Neuronal stem cell (in vitro differentiated cells): Measurements from ENCODE around the gene SYT15.

Source experiments
- DNase-seq: peaks from one replicate; pipeline ENCODE4 v3.0.0-alpha.2; 2013; ENCODE audit warnings: low spot score
- H2AFZ ChIP-seq: one replicate; pipeline ENCODE4 v1.6.1; 2013; ENCODE audit warnings: mild to moderate bottlenecking, low read length, inconsistent platforms
- H2AK5ac ChIP-seq: 2 replicates; pipeline ENCODE4 v1.6.1; 2013; ENCODE audit warnings: low read depth, mild to moderate bottlenecking, inconsistent platforms, low read length, moderate library complexity, mixed read lengths
- H2BK120ac ChIP-seq: 2 replicates; pipeline ENCODE4 v1.6.1; 2013; ENCODE audit warnings: low read depth, mild to moderate bottlenecking, inconsistent platforms, low read length, moderate library complexity, mixed read lengths
- H2BK12ac ChIP-seq: one replicate; pipeline ENCODE4 v1.6.1; 2013; ENCODE audit warnings: low read length, inconsistent platforms
- H2BK15ac ChIP-seq: 2 replicates; pipeline ENCODE4 v1.6.1; 2013; ENCODE audit warnings: mild to moderate bottlenecking, low read length, inconsistent platforms, mixed read lengths
- H2BK5ac ChIP-seq: one replicate; pipeline ENCODE4 v1.6.1; 2013; ENCODE audit warnings: inconsistent platforms, mild to moderate bottlenecking, low read length, moderate library complexity
- H3K14ac ChIP-seq: one replicate; pipeline ENCODE4 v1.6.1; 2013; ENCODE audit warnings: low read length, inconsistent platforms
- H3K18ac ChIP-seq: 2 replicates; pipeline ENCODE4 v1.6.1; 2013; ENCODE audit warnings: low read length, inconsistent platforms
- H3K23ac ChIP-seq: 2 replicates; pipeline ENCODE4 v1.6.1; 2013; ENCODE audit warnings: low read depth, mild to moderate bottlenecking, mixed read lengths, low read length, inconsistent platforms; ENCODE audit not compliant: poor library complexity
- H3K27ac ChIP-seq: replicated peaks from 3 replicates; pipeline ENCODE4 v1.5.1; 2013; ENCODE audit warnings: low read length, inconsistent platforms
- H3K27me3 ChIP-seq, 3 experiments: 2 replicates each; pipeline ENCODE4 v1.6.1; 2013; ENCODE audit warnings: low read length in 3 of 3, mild to moderate bottlenecking in 2 of 3, inconsistent platforms in 1 of 3, low read depth in 1 of 3, mixed read lengths in 1 of 3, moderate library complexity in 1 of 3; ENCODE audit not compliant: control insufficient read depth in 3 of 3, insufficient read depth in 3 of 3
- H3K36me3 ChIP-seq, 2 donors: replicated peaks in 1 of 2; 2 replicates each; pipeline ENCODE4 v1.6.1; 2013; ENCODE audit warnings: low read length in 2 of 2; ENCODE audit not compliant: control insufficient read depth in 2 of 2, insufficient read depth in 2 of 2
- H3K4ac ChIP-seq: 2 replicates; pipeline ENCODE4 v1.6.1; 2013; ENCODE audit warnings: inconsistent platforms, mild to moderate bottlenecking, low read length, moderate library complexity
- H3K4me1 ChIP-seq, 2 donors: 1 replicate in 1 of 2; 2 replicates in 1 of 2; pipeline ENCODE4 v1.6.1; 2013; ENCODE audit warnings: low read length in 2 of 2, low read depth in 1 of 2; ENCODE audit not compliant: control insufficient read depth in 2 of 2, insufficient read depth in 1 of 2
- H3K4me2 ChIP-seq: one replicate; pipeline ENCODE4 v1.6.1; 2013; ENCODE audit warnings: mild to moderate bottlenecking, low read length, inconsistent platforms; ENCODE audit not compliant: insufficient read depth, poor library complexity, severe bottlenecking
- H3K4me3 ChIP-seq, 2 donors: 2 replicates each; pipeline ENCODE4 v1.5.1; 2013; ENCODE audit warnings: low read length in 2 of 2, mild to moderate bottlenecking in 2 of 2, inconsistent platforms in 1 of 2, moderate library complexity in 1 of 2
- H3K79me1 ChIP-seq: one replicate; pipeline ENCODE4 v1.6.1; 2013; ENCODE audit warnings: low read depth, mild to moderate bottlenecking, inconsistent platforms, low read length, moderate library complexity
- H3K9ac ChIP-seq: one replicate; pipeline ENCODE4 v1.6.1; 2013; ENCODE audit warnings: mild to moderate bottlenecking, low read depth, low read length, inconsistent platforms; ENCODE audit not compliant: poor library complexity
- H3K9me3 ChIP-seq, 2 donors: replicated peaks in 1 of 2; 2 replicates each; pipeline versions ENCODE3 to v1.6.1; 2013; ENCODE audit warnings: low read length in 2 of 2, mild to moderate bottlenecking in 2 of 2, inconsistent platforms in 1 of 2, low read depth in 1 of 2, mixed read lengths in 1 of 2, moderate library complexity in 1 of 2; ENCODE audit not compliant: control insufficient read depth in 2 of 2, insufficient read depth in 1 of 2
- H4K8ac ChIP-seq: one replicate; pipeline ENCODE4 v1.6.1; 2013; ENCODE audit warnings: low read depth, mild to moderate bottlenecking, inconsistent platforms, low read length, moderate library complexity
- H4K91ac ChIP-seq: one replicate; pipeline ENCODE4 v1.6.1; 2013; ENCODE audit warnings: low read length, low read depth, mild to moderate bottlenecking, inconsistent platforms; ENCODE audit not compliant: poor library complexity
- WGBS, 2 donors: extraction: QIAGEN DNeasy Blood & Tissue Kit; methylation state at CpG; one replicate each; pipeline ENCODE4 v1.1.7; 2013; ENCODE audit warnings: missing lambda C conversion rate in 2 of 2, mixed read lengths in 1 of 2; ENCODE audit not compliant: insufficient read length in 2 of 2, insufficient replicate concordance in 1 of 2; ENCODE audit errors: extremely low coverage in 2 of 2; 5-methylcytosine and 5-hydroxymethylcytosine counted together

The SYT15 gene

GRCh38 chr10:46556515-46557318 is 22.2 kb upstream of the SYT15 start, which contains the start of gene GPRIN2:
Gene GPRIN2 (minus strand): TSS chr10:46556658. CDS start chr10:46550736, 5,922 bp downstream.
- H3K27me3 ChIP-seq: peaks cover 0 to 87% (median 14%) of the 10 kb centered on the region in 3 experiments
- peak within 1 kb of the TSS; percentile 42 for H2BK5ac ChIP-seq

GRCh38 chr10:46557319-46558121 is 21.4 kb upstream of the SYT15 start:
- Histone ChIP-seq H3K18ac (peak overlapping the region; percentile 36), H2BK12ac (peak overlapping the region; percentile 36), H3K4ac (peak overlapping the region; percentile 47), H2BK15ac (peak overlapping the region; percentile 90), H3K4me1 (peaks cover 2 to 18% of the 10 kb centered on the region in 2 donors), H3K9me3 (peaks cover 0 to 4% of the 10 kb centered on the region in 2 donors), H3K23ac (peak overlapping the region; percentile 46), H2AFZ (peak overlapping the region; percentile 91), H3K36me3 (peaks cover 0 to 2% of the 10 kb centered on the region in 2 donors), H3K27me3 (peaks cover 0 to 79% (median 14%) of the 10 kb centered on the region in 3 experiments), H4K8ac (peak overlapping the region; percentile 87), H2AK5ac (peak overlapping the region; percentile 90), H4K91ac (peak overlapping the region; percentile 73), H3K9ac (no peak overlapping the region), H2BK120ac (peak overlapping the region; percentile 7), H3K4me2 (peak overlapping the region; percentile 100), H3K14ac (peak overlapping the region; percentile 61), H3K27ac (no peak overlapping the region), H3K79me1 (no peaks in the 10 kb centered on the region), H3K4me3 (peak overlapping the region in 1 of 2 donors; percentile 7), H2BK5ac (peak overlapping the region; percentile 18)
- no CpG with 5 or more reads among the region's 33 CpGs for WGBS, 2 donors
- no peak for DNase-seq

More at GRCh38 chr10:46556515-46557318, 22.2 kb upstream of the SYT15 start, which contains the start of gene GPRIN2:
- H2BK15ac ChIP-seq: peak within 1 kb of the TSS; percentile 90
- H3K27ac ChIP-seq: no peak within 1 kb of the TSS
- H4K8ac ChIP-seq: peak within 1 kb of the TSS; percentile 87
- H2AK5ac ChIP-seq: peak within 1 kb of the TSS; percentile 90
- DNase-seq: peak; percentile 69
- H2BK120ac ChIP-seq: peak within 1 kb of the TSS; percentile 20
- H3K18ac ChIP-seq: peak within 1 kb of the TSS; percentile 92
- peak within 1 kb of the TSS; percentile 57 for H3K23ac ChIP-seq
- no peaks in the 10 kb centered on the region for H3K79me1 ChIP-seq
- WGBS, 2 donors: no CpG with 5 or more reads among the region's 74 CpGs
- peaks cover 0 to 4% of the 10 kb centered on the region in 2 donors for H3K9me3 ChIP-seq
- peak within 1 kb of the TSS; percentile 100 for H3K4me2 ChIP-seq
- H3K36me3 ChIP-seq: peaks cover 0 to 8% of the 10 kb centered on the region in 2 donors
- H4K91ac ChIP-seq: peak within 1 kb of the TSS; percentile 73
- H3K9ac ChIP-seq: peak within 1 kb of the TSS; percentile 93
- peak within 1 kb of the TSS; percentile 91 for H2AFZ ChIP-seq
- peak within 1 kb of the TSS; percentile 27 to 84 for H3K4me3 ChIP-seq
- H3K4ac ChIP-seq: peak within 1 kb of the TSS; percentile 47
- H3K14ac ChIP-seq: peak within 1 kb of the TSS; percentile 61
- peak within 1 kb of the TSS; percentile 14 for H2BK12ac ChIP-seq
- peaks cover 2 to 20% of the 10 kb centered on the region in 2 donors for H3K4me1 ChIP-seq

- H3K4me3 ChIP-seq: no peak overlapping the region
- H2BK120ac ChIP-seq: no peak overlapping the region
- H3K4me1 ChIP-seq: peaks cover 2 to 13% of the 10 kb centered on the region in 2 donors
- H3K9me3 ChIP-seq: peaks cover 0 to 4% of the 10 kb centered on the region in 2 donors
- WGBS, 2 donors: no CpG with 5 or more reads among the region's 1 CpG
- no peak overlapping the region for H4K8ac ChIP-seq
- DNase-seq: no peak
- no peak overlapping the region for H4K91ac ChIP-seq
- no peaks in the 10 kb centered on the region for H3K79me1 ChIP-seq
- no peak overlapping the region for H3K27ac ChIP-seq
- no peak overlapping the region for H3K23ac ChIP-seq
- H3K18ac ChIP-seq: peak overlapping the region; percentile 4
- no peaks in the 10 kb centered on the region for H3K36me3 ChIP-seq
- H2BK15ac ChIP-seq: peak overlapping the region; percentile 90
- peak overlapping the region; percentile 90 for H2AK5ac ChIP-seq
- H3K14ac ChIP-seq: no peak overlapping the region
- H3K4ac ChIP-seq: no peak overlapping the region
- no peak overlapping the region for H2AFZ ChIP-seq
- no peak overlapping the region for H3K4me2 ChIP-seq
- no peak overlapping the region for H2BK12ac ChIP-seq
- H3K27me3 ChIP-seq: peaks cover 0 to 74% (median 14%) of the 10 kb centered on the region in 3 experiments
- no peak overlapping the region for H3K9ac ChIP-seq
- no peak overlapping the region for H2BK5ac ChIP-seq
Measured at GRCh38 chr10:46558122-46558391, 20.9 kb upstream of the SYT15 start.
